ENCODE measurements around the gene TEN1.
"Not testable (repeated sequence)": the region's sequence is repeated elsewhere in the genome, so short reads cannot be mapped to it uniquely, and the experiment has no call there.

Gene TEN1

GRCh38 chr17:76032073-76032779 is 53.2 kb downstream of the TEN1 start:
- peak; percentile 91 for DNase-seq

DNA sequence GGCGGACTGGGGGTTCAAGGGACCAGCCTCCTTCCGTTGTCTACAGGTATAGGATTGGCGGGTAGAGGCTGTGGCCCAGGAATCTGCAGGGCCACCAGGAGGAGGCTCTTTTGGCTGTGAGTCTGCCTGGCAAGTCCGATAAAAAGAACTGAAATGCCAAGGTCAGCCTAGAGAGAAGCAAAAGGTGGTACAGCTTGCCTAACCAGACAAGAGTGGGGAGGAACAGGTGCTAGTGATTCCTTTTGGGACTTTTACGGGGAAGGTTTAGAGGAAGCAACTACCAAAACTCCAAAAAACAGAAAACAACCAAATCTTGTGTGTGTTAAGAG is 53.7 kb downstream of the TEN1 start:
- no peak for DNase-seq

DNA sequence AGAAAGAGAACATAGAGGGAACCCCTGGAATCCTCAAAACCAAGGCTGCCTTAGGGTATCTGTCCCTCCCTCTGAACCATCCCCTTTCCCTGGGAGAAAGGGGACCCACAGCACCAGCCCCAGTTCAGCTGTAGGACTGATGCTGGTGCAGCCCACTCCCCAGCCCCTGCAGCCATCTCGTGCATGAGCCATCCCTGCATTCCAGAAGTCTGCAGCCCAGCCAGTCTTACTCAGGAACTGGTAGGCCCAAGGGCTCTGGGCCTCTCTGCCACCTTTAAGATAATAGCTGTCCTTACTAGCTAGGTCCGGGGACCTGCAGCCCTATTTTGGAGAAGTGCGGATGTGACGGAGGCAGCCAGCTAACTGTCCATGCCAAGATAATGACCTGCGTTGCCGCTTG is 54.1 kb downstream of the TEN1 start:
- DNase-seq: no peak

GRCh38 chr17:76034428-76035350 is 55.6 kb downstream of the TEN1 start:
- no peak for DNase-seq

GRCh38 chr17:76036497-76037261 is 57.6 kb downstream of the TEN1 start:
- no peak for DNase-seq

- DNase-seq: no peak
These were observed 59.0 kb downstream of the TEN1 start for GRCh38 chr17:76038050-76038449.

DNA sequence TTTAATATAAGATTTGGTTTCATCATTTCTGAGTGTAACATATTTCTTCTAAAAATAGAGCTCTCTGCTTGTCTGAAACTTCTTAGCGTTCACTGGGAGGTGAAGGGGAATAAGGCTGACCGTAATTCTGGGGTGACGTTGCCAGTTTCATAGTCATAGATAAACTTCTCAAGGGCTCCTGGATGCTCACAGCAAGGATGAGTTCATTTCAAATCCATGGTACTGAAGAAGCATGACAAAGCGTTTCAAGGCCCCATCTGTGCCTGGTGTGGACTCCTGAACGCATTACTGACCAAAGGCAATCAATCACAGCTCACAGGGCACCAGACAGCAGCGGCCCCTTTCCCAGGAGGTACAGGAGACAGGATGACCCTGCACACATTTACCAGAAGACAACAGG is 60.1 kb downstream of the TEN1 start:
- no peak for DNase-seq

DNA sequence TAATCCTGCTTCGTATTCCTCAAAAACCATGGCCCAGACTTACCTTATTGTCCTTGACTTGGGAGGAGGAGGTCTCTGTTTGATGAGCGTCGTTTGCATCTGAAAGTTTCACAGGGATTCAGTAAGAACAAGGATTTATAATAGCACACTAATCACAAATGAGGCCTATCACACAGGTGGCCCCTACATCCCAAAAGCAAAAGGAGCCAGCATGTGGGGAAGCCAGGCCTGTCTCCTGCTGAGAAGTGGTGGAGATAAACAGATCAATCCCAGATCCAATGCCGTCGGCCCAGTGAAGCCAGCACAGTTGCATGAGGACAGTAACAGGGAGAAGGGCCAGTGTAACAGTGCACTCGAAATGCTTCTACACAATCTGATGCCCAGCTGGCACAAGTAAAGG is 61.3 kb downstream of the TEN1 start:
- no peak for DNase-seq

- not testable (repeated sequence) for DNase-seq
These were observed 63.8 kb downstream of the TEN1 start for GRCh38 chr17:76042868-76043267.

DNA sequence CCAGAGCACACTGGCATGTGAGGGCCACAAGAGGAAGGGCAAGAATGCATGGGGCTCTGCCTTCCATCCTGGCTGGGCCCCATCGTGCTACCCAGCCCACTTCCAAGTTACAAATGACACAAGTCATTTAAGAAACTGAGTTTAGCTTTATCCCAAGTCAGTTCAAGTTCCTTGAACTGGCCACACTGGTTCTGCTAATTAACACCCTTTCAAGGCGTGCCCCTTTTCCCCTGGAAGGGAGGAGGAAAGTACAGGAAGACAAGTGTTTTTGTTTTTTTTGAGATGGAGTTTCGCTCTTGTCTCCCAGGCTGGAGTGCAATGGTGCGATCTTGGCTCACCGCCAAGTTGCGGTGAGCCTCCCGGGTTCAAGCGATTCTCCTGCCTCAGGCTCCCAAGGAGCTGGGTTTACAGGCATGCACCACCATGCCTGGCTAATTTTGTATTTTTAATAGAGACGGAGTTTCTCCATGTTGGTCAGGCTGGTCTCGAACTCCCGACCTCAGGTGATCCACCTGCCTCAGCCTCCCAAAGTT is 65.5 kb downstream of the TEN1 start:
- DNase-seq: not testable (repeated sequence)

DNA sequence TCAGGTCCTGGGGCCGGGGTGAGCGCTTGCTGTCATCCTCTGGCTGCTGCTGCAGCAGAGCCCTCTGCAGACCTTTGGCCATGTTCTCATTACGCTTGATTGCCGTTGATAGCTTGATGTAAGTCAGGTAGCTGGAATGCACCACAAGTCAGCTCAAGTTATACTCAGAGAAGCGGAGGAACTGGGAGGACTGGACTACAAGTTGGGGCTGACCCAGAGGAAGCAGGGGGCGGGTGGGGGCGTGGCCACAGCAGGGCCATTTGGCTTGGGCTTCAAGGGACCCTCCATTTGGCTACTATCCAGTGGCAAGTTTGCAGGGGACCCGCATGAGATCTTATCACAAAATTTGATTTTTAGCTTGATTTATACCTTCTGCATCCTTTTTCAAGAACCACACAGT is 67.0 kb downstream of the TEN1 start:
- no peak for DNase-seq

DNA sequence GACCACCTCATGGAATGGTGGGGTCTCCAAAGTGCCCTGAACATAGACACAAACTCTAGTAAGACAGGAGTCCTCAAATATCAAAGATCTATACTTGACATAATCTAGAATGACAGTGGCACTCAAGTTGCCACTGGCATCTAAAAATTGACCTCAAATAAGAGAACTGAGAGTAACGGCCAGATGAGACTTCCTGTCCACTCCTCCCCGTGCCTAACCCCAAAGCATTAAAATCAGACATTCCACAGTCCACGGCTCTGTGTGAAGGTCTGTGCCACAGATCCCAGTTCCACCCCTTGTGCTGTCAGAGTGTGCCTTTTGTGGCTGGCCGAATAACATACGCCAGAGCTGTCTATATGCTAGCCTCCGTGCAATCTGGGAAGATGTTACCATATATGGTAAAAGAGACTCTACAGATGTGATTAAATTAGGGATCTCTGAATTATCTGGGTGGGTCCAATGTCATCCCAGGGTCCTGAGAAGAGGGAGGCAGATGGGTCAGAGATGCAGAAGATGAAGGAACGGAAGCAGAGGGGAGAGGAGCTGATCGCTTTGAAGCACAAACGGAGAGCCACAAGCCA is 69.1 kb downstream of the TEN1 start:
- no peak for DNase-seq

DNA sequence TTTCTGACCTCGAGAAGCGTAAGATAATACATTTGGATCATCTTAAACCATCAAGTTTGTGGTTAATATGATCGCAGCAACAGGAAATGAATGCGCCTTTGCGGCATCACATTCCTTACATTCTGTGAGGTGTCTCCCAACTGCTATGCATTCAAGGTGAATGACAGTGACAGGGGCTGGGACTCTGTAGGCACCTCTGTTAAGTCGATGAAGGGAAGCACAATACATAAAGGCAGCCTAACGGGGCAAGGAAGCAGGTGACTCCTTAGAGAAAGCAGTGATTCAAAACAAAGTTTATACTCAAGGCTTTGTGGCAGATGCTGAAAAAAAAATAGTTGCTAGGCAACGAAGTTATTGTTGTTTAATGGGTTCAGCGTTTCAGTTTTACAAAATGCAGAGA is 69.7 kb downstream of the TEN1 start:
- DNase-seq: no peak

DNA sequence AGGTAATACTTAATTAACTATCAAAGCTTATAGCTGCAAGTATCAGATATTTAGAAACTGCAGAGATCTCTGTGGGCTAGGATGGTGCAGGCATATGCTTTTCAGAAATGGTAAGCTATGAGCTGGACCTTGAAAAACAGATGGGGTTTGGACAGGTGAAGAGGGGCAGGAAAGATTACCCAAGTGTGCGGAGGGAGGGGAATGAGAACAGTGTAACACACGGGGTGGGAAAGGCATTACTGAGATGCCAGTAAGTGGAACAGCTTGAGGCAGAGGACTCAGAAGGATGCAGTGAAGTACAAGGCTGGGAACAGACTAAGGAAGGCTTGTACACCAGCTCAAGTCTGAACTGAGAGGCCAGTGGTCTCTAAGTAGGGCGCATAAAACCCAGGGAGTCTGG is 70.2 kb downstream of the TEN1 start:
- DNase-seq: no peak

GRCh38 chr17:76049836-76050537 is 70.9 kb downstream of the TEN1 start:
- DNase-seq: no peak
